Measurements from ENCODE around the gene GCG.

Gene GCG

DNA sequence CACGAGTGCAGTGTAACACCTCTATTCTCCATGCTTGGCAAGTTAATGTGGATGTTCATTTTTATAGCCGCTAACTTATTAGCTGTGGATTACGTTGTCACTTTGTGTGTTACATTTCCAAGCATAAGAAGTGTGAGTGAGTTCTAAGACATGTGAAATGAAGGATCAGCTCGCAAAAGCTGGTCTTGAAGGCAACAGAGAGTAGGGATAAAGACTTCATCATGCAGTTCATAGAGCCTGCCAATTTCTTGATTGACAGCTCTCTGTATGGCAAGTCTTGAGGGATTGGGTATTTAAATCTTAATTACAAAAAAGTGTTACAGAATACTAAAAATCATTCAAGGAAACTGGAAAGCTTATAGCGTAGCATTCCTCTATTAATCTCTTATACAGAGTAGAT, 52.2 kb downstream of the GCG start:
- DNase-seq (ENCODE audit: low spot score) = no peak

Data from hepatic stellate cell (primary cell).